ENCODE measurements around the gene DHDDS.

DNA sequence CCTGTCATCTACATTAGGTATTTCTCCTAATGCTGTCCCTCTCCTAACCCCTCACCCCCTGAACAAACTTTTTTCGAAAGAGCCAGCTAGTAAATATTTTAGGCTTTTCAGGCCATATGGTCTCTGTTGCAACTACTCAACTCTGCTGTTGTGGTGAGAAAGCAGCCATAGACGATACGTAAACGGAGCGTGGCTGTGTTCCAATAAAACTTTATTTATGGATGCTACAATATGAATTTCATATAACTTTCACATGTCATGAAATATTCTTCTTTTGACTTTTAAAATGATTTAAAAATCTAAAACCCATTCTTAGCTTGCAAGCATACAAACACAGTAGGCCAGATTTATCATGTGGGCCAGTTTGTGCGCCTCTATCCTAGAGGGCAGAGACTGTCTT, 86.2 kb downstream of the DHDDS start:
- TF ChIP-seq, protein P1, sequence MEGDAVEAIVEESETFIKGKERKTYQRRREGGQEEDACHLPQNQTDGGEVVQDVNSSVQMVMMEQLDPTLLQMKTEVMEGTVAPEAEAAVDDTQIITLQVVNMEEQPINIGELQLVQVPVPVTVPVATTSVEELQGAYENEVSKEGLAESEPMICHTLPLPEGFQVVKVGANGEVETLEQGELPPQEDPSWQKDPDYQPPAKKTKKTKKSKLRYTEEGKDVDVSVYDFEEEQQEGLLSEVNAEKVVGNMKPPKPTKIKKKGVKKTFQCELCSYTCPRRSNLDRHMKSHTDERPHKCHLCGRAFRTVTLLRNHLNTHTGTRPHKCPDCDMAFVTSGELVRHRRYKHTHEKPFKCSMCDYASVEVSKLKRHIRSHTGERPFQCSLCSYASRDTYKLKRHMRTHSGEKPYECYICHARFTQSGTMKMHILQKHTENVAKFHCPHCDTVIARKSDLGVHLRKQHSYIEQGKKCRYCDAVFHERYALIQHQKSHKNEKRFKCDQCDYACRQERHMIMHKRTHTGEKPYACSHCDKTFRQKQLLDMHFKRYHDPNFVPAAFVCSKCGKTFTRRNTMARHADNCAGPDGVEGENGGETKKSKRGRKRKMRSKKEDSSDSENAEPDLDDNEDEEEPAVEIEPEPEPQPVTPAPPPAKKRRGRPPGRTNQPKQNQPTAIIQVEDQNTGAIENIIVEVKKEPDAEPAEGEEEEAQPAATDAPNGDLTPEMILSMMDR (IDR thresholded peaks at IDR 0.05) = no peak
- no peak for TF ChIP-seq EZH2 (IDR thresholded peaks at IDR 0.05)
